H9 (cell line): ENCODE measurements around the gene FAM222B. TPM values are rescaled to one million over a fixed set of nuclear protein-coding genes. Genes with fewer than 3 reads are reported as not detected.

ENCODE experiments used
- DNase-seq: peaks from one replicate; pipeline ENCODE4 v3.0.0-alpha.2; 2017
- H2AFZ ChIP-seq: one replicate; pipeline ENCODE4 v1.6.1; 2013; ENCODE audit warnings: mild to moderate bottlenecking, low read length, control low read depth, moderate library complexity
- H2AK5ac ChIP-seq: 2 replicates; pipeline ENCODE4 v1.6.1; 2013; ENCODE audit warnings: low read length, control low read depth, mixed read lengths; ENCODE audit not compliant: insufficient read length
- H2BK120ac ChIP-seq: one replicate; pipeline ENCODE4 v1.6.1; 2013; ENCODE audit warnings: low read depth, mild to moderate bottlenecking, low read length, control low read depth, inconsistent platforms; ENCODE audit not compliant: poor library complexity, severe bottlenecking
- H2BK12ac ChIP-seq: 2 replicates; pipeline ENCODE4 v1.6.1; 2013; ENCODE audit warnings: low read length, control low read depth, mixed read lengths, low read depth; ENCODE audit not compliant: insufficient read length
- H2BK15ac ChIP-seq: 2 replicates; pipeline ENCODE4 v1.6.1; 2013; ENCODE audit warnings: low read depth, low read length, control low read depth
- H2BK20ac ChIP-seq: one replicate; pipeline ENCODE4 v1.6.1; 2013; ENCODE audit warnings: low read depth, mild to moderate bottlenecking, low read length, control low read depth, inconsistent platforms; ENCODE audit not compliant: poor library complexity, severe bottlenecking
- H2BK5ac ChIP-seq: 2 replicates; pipeline ENCODE4 v1.6.1; 2013; ENCODE audit warnings: low read length, control low read depth, mixed read lengths; ENCODE audit not compliant: insufficient read length
- H3K14ac ChIP-seq: 2 replicates; pipeline ENCODE4 v1.6.1; 2013; ENCODE audit warnings: low read length, control low read depth; ENCODE audit not compliant: insufficient read depth
- H3K18ac ChIP-seq: 2 replicates; pipeline ENCODE4 v1.6.1; 2013; ENCODE audit warnings: low read depth, mild to moderate bottlenecking, mixed read lengths, low read length, control low read depth; ENCODE audit not compliant: insufficient read length
- H3K23ac ChIP-seq: 2 replicates; pipeline ENCODE4 v1.6.1; 2013; ENCODE audit warnings: low read length, control low read depth, mixed read lengths, low read depth; ENCODE audit not compliant: insufficient read length
- H3K23me2 ChIP-seq: 2 replicates; pipeline ENCODE4 v1.6.1; 2013; ENCODE audit warnings: low read depth, mild to moderate bottlenecking, mixed read lengths, low read length, control low read depth; ENCODE audit not compliant: insufficient read length, poor library complexity, severe bottlenecking
- H3K27ac ChIP-seq: 2 replicates; pipeline ENCODE4 v1.5.1; 2013; ENCODE audit warnings: low read length, control low read depth, mixed read lengths, low read depth; ENCODE audit not compliant: insufficient read length
- H3K27me3 ChIP-seq: 2 replicates; pipeline ENCODE4 v1.6.1; 2013; ENCODE audit warnings: low read length, control low read depth, inconsistent platforms; ENCODE audit not compliant: insufficient read depth
- H3K4ac ChIP-seq: 2 replicates; pipeline ENCODE4 v1.6.1; 2013; ENCODE audit warnings: low read depth, mild to moderate bottlenecking, control low read depth, inconsistent platforms, low read length, moderate library complexity
- H3K4me1 ChIP-seq: 2 replicates; pipeline ENCODE4 v1.6.1; 2013; ENCODE audit warnings: low read length, control low read depth, inconsistent platforms; ENCODE audit not compliant: insufficient read depth
- H3K4me2 ChIP-seq: 2 replicates; pipeline ENCODE4 v1.6.1; 2013; ENCODE audit warnings: low read length, control low read depth, mixed read lengths; ENCODE audit not compliant: insufficient read length, insufficient read depth
- H3K56ac ChIP-seq: 2 replicates; pipeline ENCODE4 v1.6.1; 2013; ENCODE audit warnings: low read depth, mild to moderate bottlenecking, mixed read lengths, low read length, control low read depth; ENCODE audit not compliant: insufficient read length
- H3K79me1 ChIP-seq: 2 replicates; pipeline ENCODE4 v1.6.1; 2013; ENCODE audit warnings: low read depth, mild to moderate bottlenecking, moderate library complexity, low read length, control low read depth, inconsistent platforms; ENCODE audit not compliant: insufficient read depth, poor library complexity, severe bottlenecking
- H3K79me2 ChIP-seq: 2 replicates; pipeline ENCODE4 v1.6.1; 2013; ENCODE audit warnings: low read length, control low read depth, inconsistent platforms; ENCODE audit not compliant: insufficient read depth
- H3K9ac ChIP-seq: 2 replicates; pipeline ENCODE4 v1.6.1; 2013; ENCODE audit warnings: low read length, control low read depth, mixed read lengths; ENCODE audit not compliant: insufficient read length; ENCODE audit errors: extremely low read depth
- H3K9me3 ChIP-seq: one replicate; pipeline ENCODE4 v1.6.1; 2013; ENCODE audit warnings: low read depth, low read length, inconsistent platforms; ENCODE audit not compliant: control insufficient read depth
- H3T11ph ChIP-seq: one replicate; pipeline ENCODE4 v1.6.1; 2013; ENCODE audit warnings: mild to moderate bottlenecking, low read length, control low read depth, inconsistent platforms
- H4K20me1 ChIP-seq: one replicate; pipeline ENCODE4 v1.6.1; 2013; ENCODE audit not compliant: control insufficient read depth, insufficient read length, insufficient read depth
- H4K5ac ChIP-seq: 2 replicates; pipeline ENCODE4 v1.6.1; 2013; ENCODE audit warnings: low read depth, mild to moderate bottlenecking, mixed read lengths, low read length, control low read depth; ENCODE audit not compliant: insufficient read length
- H4K8ac ChIP-seq: replicated peaks from 2 replicates; pipeline ENCODE4 v1.6.1; 2013; ENCODE audit warnings: low read length, control low read depth, mixed read lengths, low read depth; ENCODE audit not compliant: insufficient read length
- H4K91ac ChIP-seq: 2 replicates; pipeline ENCODE4 v1.6.1; 2013; ENCODE audit warnings: low read depth, mild to moderate bottlenecking, moderate library complexity, mixed read lengths, low read length, control low read depth; ENCODE audit not compliant: insufficient read length
- H3K27ac Mint-ChIP-seq, 3 experiments: 2 replicates in 2 of 3; 3 replicates in 1 of 3; pipeline ENCODE4 v1.8.0; 2020 to 2021; ENCODE audit warnings: mixed read lengths in 3 of 3, mild to moderate bottlenecking in 1 of 3, moderate library complexity in 1 of 3
- H3K27me3 Mint-ChIP-seq: 2 replicates; pipeline ENCODE4 v1.8.0; 2021; ENCODE audit warnings: low read depth, mild to moderate bottlenecking, moderate library complexity, mixed read lengths
- H3K36me3 Mint-ChIP-seq, 3 experiments: 2 replicates in 2 of 3; 3 replicates in 1 of 3; pipeline ENCODE4 v1.8.0; 2020 to 2021; ENCODE audit warnings: low read depth in 3 of 3, mixed read lengths in 3 of 3; ENCODE audit not compliant: insufficient read depth in 1 of 3
- H3K4me1 Mint-ChIP-seq, 2 experiments: 2 replicates each; pipeline ENCODE4 v1.8.0; 2020; ENCODE audit warnings: mixed read lengths in 2 of 2
- H3K4me3 Mint-ChIP-seq, 2 experiments: 2 replicates in 1 of 2; 3 replicates in 1 of 2; pipeline ENCODE4 v1.8.0; 2020 to 2021; ENCODE audit warnings: mild to moderate bottlenecking in 2 of 2, mixed read lengths in 2 of 2, moderate library complexity in 1 of 2
- H3K9me3 Mint-ChIP-seq, 2 experiments: 2 replicates in 1 of 2; 3 replicates in 1 of 2; pipeline ENCODE4 v1.8.0; 2020; ENCODE audit warnings: mild to moderate bottlenecking in 2 of 2, mixed read lengths in 2 of 2, moderate library complexity in 1 of 2
- CTCF ChIP-seq: fragments of 200-600 bp; sonication (generic); conservative IDR thresholded peaks from 3 replicates; pipeline ENCODE4 v1.8.0; 2021; ENCODE audit warnings: antibody characterized with exemption, mild to moderate bottlenecking
- WGBS: extraction: QIAGEN DNeasy Blood & Tissue Kit; methylation state at CpG from one replicate; pipeline ENCODE4 v1.1.7; 2013; ENCODE audit warnings: missing lambda C conversion rate, low lambda C conversion rate, mixed read lengths; ENCODE audit not compliant: insufficient read length; ENCODE audit errors: extremely low coverage; 5-methylcytosine and 5-hydroxymethylcytosine counted together
- total RNA-seq: library from RNA; stranded (reverse); gene quantifications from 2 replicates; pipeline ENCODE4 v1.2.1, GENCODE V29; 2021

The FAM222B gene
- total RNA-seq, 1 experiment from 2014 or later, result 76.1 TPM

- Histone ChIP-seq H3K79me2 (no peaks in the 10 kb centered on the region), H4K8ac (no peak overlapping the region), H3K27ac (no peak overlapping the region), H4K20me1 (no peaks in the 10 kb centered on the region), H3K9ac (no peak overlapping the region), H3K79me1 (no peaks in the 10 kb centered on the region), H2BK15ac (no peak overlapping the region), H2BK5ac (no peak overlapping the region), H3K4me1 (no peaks in the 10 kb centered on the region), H3K23ac (no peak overlapping the region), H3K23me2 (no peaks in the 10 kb centered on the region), H4K91ac (no peak overlapping the region), H2BK120ac (no peak overlapping the region), H2AK5ac (no peak overlapping the region), H3K14ac (no peak overlapping the region), H3K4me2 (no peak overlapping the region), H4K5ac (no peak overlapping the region), H3K56ac (no peak overlapping the region), H3T11ph (no peak overlapping the region), H2BK20ac (no peak overlapping the region), H3K4ac (no peak overlapping the region), H3K18ac (no peak overlapping the region), H3K9me3 (no peaks in the 10 kb centered on the region), H2BK12ac (no peak overlapping the region), H2AFZ (no peak overlapping the region), H3K27me3 (no peaks in the 10 kb centered on the region)
- DNase-seq, result no peak
- no peaks in the 10 kb centered on the region for H3K9me3 Mint-ChIP-seq
- H3K4me3 Mint-ChIP-seq, result no peak overlapping the region
- H3K27me3 Mint-ChIP-seq, result peaks cover 2% of the 10 kb centered on the region; the same call in 1 of the 2 replicates
- H3K27ac Mint-ChIP-seq, result peak overlapping the region in 1 of 3 experiments; percentile 73; a peak in 1 of 7 replicates
- H3K4me1 Mint-ChIP-seq, result peaks cover 5 to 7% of the 10 kb centered on the region in 2 experiments
- H3K36me3 Mint-ChIP-seq, result peaks cover 21 to 54% (median 52%) of the 10 kb centered on the region in 3 experiments; a peak in 6 of 7 replicates
- TF ChIP-seq CTCF, result no peak
- no CpG with 5 or more reads among the region's 27 CpGs for WGBS
These were observed 41.5 kb upstream of the FAM222B start for GRCh38 chr17:28883967-28884702.
